NT2/D1 (cell line): ENCODE results near the gene ZMYND15.

Experiments used
- SUZ12 ChIP-seq: IDR thresholded peaks from 2 replicates; pipeline ENCODE4 v1.6.1; 2011; ENCODE audit not compliant: insufficient read length, insufficient read depth; ENCODE audit errors: extremely low read depth
- YY1 ChIP-seq: IDR thresholded peaks from 2 replicates; pipeline ENCODE4 v1.6.1; 2011; ENCODE audit not compliant: insufficient read length, insufficient read depth
- ZNF274 ChIP-seq: IDR thresholded peaks from 2 replicates; pipeline ENCODE4 v1.6.1; 2011; ENCODE audit warnings: mild to moderate bottlenecking, low read depth, low read length

GRCh38 chr17:4769628-4770027 is 30.0 kb downstream of the ZMYND15 start:
- TF ChIP-seq SUZ12 (no peak), YY1 (no peak), ZNF274 (no peak)
